Transverse colon (tissue), 4 donors: Measurements from ENCODE around the gene MLF2. TPM values are rescaled to one million over a fixed set of nuclear protein-coding genes. Genes with fewer than 3 reads are reported as not detected.

ENCODE experiments used
- DNase-seq: peaks from one replicate; pipeline ENCODE4 v3.0.0-alpha.2; 2019
- H3K27ac ChIP-seq, 4 donors: fragments of 200-600 bp; sonication (generic); 2 replicates each; pipeline ENCODE4 v1.5.1; 2016 to 2018; ENCODE audit warnings: inconsistent platforms in 4 of 4
- H3K27me3 ChIP-seq: fragments of 200-600 bp; sonication (generic); 2 replicates; pipeline ENCODE4 v1.5.1; 2017; ENCODE audit warnings: inconsistent platforms
- H3K36me3 ChIP-seq, 4 donors: fragments of 200-600 bp; sonication (generic); 2 replicates each; pipeline ENCODE4 v1.5.1; 2017 to 2019; ENCODE audit warnings: inconsistent platforms in 4 of 4
- H3K4me1 ChIP-seq, 4 donors: fragments of 200-600 bp; sonication (generic); 2 replicates each; pipeline ENCODE4 v1.5.1; 2017 to 2020; ENCODE audit warnings: inconsistent platforms in 4 of 4
- H3K4me3 ChIP-seq, 4 donors: fragments of 200-600 bp; sonication (generic); 1 replicate in 1 of 4; 2 replicates in 3 of 4; pipeline versions ENCODE4 v1.5.1 to v1.6.1; 2017 to 2019; ENCODE audit warnings: inconsistent platforms in 4 of 4
- H3K9me3 ChIP-seq, 2 donors: fragments of 200-600 bp; sonication (generic); 2 replicates each; pipeline ENCODE4 v1.5.1; 2017 to 2019; ENCODE audit warnings: inconsistent platforms in 2 of 2
- EP300 ChIP-seq: sonication (generic); formaldehyde crosslinking; IDR thresholded peaks from one replicate; pipeline ENCODE4 v1.6.1; 2017; ENCODE audit warnings: antibody characterized with exemption, low read depth
- POLR2A ChIP-seq: fragments of 450-650 bp; IDR thresholded peaks from one replicate; pipeline ENCODE4 v1.6.1; 2016; ENCODE audit warnings: antibody characterized with exemption, mild to moderate bottlenecking, moderate library complexity
- POLR2AphosphoS5 ChIP-seq, 3 donors: sonication (generic); formaldehyde crosslinking; IDR thresholded peaks; one replicate each; pipeline ENCODE4 v1.6.1; 2016; ENCODE audit warnings: antibody characterized with exemption in 3 of 3
- WGBS, 2 donors: methylation state at CpG; one replicate each; pipeline ENCODE4 v1.1.5; 2018; ENCODE audit warnings: low coverage in 1 of 2; 5-methylcytosine and 5-hydroxymethylcytosine counted together
- in situ Hi-C, 4 donors: fragments of 200-750 bp; cut with MboI; loops; one replicate each; pipeline versions ENCODE4 v1.15.0 to v1.15.1; 2017; ENCODE audit warnings: low sequenced_read_pairs in 3 of 4, low pct_ligation_motif_present in 1 of 4, low pct_unique_long_range_greater_than_20kb in 1 of 4
- intact Hi-C: fragments of 100-400 bp; cut with DNase I; formaldehyde crosslinking; loops from one replicate; pipeline ENCODE4 v1.15.1; 2023; ENCODE audit warnings: low total_unique reads
- total RNA-seq, 4 donors: library from RNA; depleted of rRNA; stranded (reverse); fragments of >200 nt; gene quantifications; one replicate each; pipeline ENCODE4 v1.1.0, GENCODE V29; 2016
- TF ChIP-seq, protein P1 (sequence below), 5 experiments: fragments of 200-600 bp in 3 of 5; fragments of 450-650 bp in 2 of 5; sonication (generic) in 3 of 5; IDR thresholded peaks; 1 replicate in 2 of 5; 2 replicates in 3 of 5; pipeline ENCODE4 v1.5.1; 2016 to 2017; ENCODE audit warnings: antibody characterized with exemption in 5 of 5, inconsistent platforms in 3 of 5, mild to moderate bottlenecking in 2 of 5, moderate library complexity in 1 of 5

Gene MLF2
- total RNA-seq, 4 donors from 2014 or later: 100 to 360 (median 164) TPM

DNA sequence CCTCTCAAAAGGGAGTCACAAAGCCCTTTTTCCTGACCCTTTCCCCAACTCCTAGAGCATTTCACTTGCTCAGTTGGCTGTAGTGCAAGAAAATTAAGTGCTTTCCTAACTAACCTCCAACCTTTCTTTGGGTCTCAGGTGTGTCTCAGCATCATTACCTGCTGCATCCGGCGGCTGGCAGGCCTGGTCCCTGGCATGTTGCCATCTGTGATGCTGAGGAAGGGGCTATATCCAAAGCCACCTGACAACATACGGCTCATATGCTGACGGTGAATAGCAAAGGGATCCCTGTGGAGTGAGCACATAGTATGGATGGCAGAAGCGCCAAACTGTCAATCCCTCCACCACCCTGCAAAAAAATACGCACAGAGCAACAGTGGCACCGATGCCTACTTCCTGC, 1.2 kb downstream of the MLF2 start:
- intact Hi-C loops: loop anchor here (2.0 kb wide), 1 partner anchor 149 kb away; no protein-coding TSS in a partner anchor
- H3K4me1 ChIP-seq: peaks cover 12 to 22% (median 15%) of the 10 kb centered on the region in 4 donors
- no peaks in the 10 kb centered on the region for H3K9me3 ChIP-seq
- 86% methylated on average over 4 of the region's 7 CpGs; no CpG with 5 or more reads in 1 of the 2 donors for WGBS, 2 donors
- in situ Hi-C loops: no loop called here
- DNase-seq: no peak
- TF ChIP-seq, protein P1, sequence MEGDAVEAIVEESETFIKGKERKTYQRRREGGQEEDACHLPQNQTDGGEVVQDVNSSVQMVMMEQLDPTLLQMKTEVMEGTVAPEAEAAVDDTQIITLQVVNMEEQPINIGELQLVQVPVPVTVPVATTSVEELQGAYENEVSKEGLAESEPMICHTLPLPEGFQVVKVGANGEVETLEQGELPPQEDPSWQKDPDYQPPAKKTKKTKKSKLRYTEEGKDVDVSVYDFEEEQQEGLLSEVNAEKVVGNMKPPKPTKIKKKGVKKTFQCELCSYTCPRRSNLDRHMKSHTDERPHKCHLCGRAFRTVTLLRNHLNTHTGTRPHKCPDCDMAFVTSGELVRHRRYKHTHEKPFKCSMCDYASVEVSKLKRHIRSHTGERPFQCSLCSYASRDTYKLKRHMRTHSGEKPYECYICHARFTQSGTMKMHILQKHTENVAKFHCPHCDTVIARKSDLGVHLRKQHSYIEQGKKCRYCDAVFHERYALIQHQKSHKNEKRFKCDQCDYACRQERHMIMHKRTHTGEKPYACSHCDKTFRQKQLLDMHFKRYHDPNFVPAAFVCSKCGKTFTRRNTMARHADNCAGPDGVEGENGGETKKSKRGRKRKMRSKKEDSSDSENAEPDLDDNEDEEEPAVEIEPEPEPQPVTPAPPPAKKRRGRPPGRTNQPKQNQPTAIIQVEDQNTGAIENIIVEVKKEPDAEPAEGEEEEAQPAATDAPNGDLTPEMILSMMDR (IDR thresholded peaks at IDR 0.05): no peak
- no peak for TF ChIP-seq EP300
- TF ChIP-seq POLR2AphosphoS5 (IDR thresholded peaks at IDR 0.05): no peak
- TF ChIP-seq POLR2A: no peak
- H3K27me3 ChIP-seq: no peaks in the 10 kb centered on the region
- H3K4me3 ChIP-seq: peak overlapping the region in 2 of 4 donors; percentile 86 to 93
- H3K36me3 ChIP-seq: peaks cover 0 to 43% (median 21%) of the 10 kb centered on the region in 4 donors
- H3K27ac ChIP-seq: peak overlapping the region; percentile 98 to 99 (median 99)

GRCh38 chr12:6750506-6750905, 2.4 kb downstream of the MLF2 start:
- H3K4me3 ChIP-seq: no peak overlapping the region
- H3K27me3 ChIP-seq: no peaks in the 10 kb centered on the region
- H3K4me1 ChIP-seq: peaks cover 12 to 22% (median 15%) of the 10 kb centered on the region in 4 donors
- 83 to 85% methylated on average over 1 to 4 of the region's 4 CpGs for WGBS, 2 donors
- H3K27ac ChIP-seq: no peak overlapping the region
- in situ Hi-C loops (no loop called here), intact Hi-C loops (loop anchor here (2.0 kb wide), 1 partner anchor 150 kb away; no protein-coding TSS in a partner anchor)
- DNase-seq: no peak
- peaks cover 0 to 43% (median 21%) of the 10 kb centered on the region in 4 donors for H3K36me3 ChIP-seq
- no peaks in the 10 kb centered on the region for H3K9me3 ChIP-seq
- TF ChIP-seq POLR2A (no peak), EP300 (no peak), POLR2AphosphoS5 (IDR thresholded peaks at IDR 0.05) (no peak)
- TF ChIP-seq, protein P1 (IDR thresholded peaks at IDR 0.05): no peak

DNA sequence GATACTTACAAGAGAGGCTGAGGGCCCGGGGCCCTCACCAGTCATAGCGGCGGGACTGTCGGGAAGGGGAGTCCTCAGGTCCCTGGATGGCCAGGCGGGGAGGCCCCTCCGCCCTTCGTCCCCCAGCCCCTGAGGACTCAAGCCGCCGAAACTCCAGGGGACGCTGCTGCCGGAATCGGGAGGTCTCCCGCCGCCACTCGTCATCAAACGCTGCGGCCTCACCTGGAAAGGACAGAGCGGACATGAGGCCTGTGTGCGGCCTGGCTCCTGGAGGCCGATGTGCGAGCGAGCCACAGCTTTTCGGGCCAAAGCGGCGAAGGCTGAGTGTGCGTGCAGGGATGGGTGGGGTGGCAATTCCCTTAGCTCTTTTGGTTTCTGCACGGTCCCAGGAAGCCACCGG, 4.2 kb downstream of the MLF2 start:
- Histone ChIP-seq H3K9me3 (no peaks in the 10 kb centered on the region), H3K4me3 (no peak overlapping the region), H3K36me3 (peaks cover 0 to 43% (median 21%) of the 10 kb centered on the region in 4 donors), H3K27me3 (no peaks in the 10 kb centered on the region), H3K4me1 (peaks cover 8 to 18% (median 11%) of the 10 kb centered on the region in 4 donors), H3K27ac (no peak overlapping the region)
- intact Hi-C loops (loop anchor here (5.0 kb wide), 1 partner anchor 34 kb away; no protein-coding TSS in a partner anchor), in situ Hi-C loops (loop anchor here in 3 of 4 donors (10.0 to 25.0 kb wide), 2 partner anchors 76 to 89 kb away; partner anchors contain the start of genes P3H3 (in 3 of the 3), GNB3 (in 2 of the 3) and GPR162 (in 1 of the 3))
- TF ChIP-seq, protein P1 (IDR thresholded peaks at IDR 0.05): no peak
- TF ChIP-seq POLR2A (no peak), POLR2AphosphoS5 (IDR thresholded peaks at IDR 0.05) (no peak)
- WGBS, 2 donors: 93 to 96% methylated on average over 3 to 23 of the region's 28 CpGs
- DNase-seq: no peak

DNA sequence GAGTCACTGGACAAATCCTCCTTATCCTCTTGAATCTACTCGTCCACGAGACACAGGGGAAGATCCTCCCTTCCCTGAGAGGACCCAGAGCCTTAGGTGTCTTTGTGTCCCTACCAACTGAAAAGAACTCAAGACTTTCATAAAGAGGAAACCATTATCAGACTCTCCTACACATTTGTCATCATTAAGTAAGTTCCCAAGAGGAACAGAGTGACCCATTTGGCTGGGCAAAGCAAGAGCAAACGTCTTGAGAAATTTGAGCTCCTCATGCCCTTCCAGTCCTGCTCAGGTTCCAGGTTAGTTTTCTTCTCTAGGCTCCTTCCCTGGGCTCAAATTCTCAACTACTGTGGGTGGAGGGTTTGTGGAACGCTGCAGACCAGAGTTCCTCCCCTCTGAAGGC, 5.7 kb downstream of the MLF2 start:
- intact Hi-C loops (loop anchor here (5.0 kb wide), 1 partner anchor 35 kb away; no protein-coding TSS in a partner anchor), in situ Hi-C loops (loop anchor here in 3 of 4 donors (10.0 to 25.0 kb wide), 2 partner anchors 78 to 90 kb away; partner anchors contain the start of genes P3H3 (in 3 of the 3), GNB3 (in 2 of the 3) and GPR162 (in 1 of the 3))
- peaks cover 0 to 43% (median 21%) of the 10 kb centered on the region in 4 donors for H3K36me3 ChIP-seq
- H3K9me3 ChIP-seq: no peaks in the 10 kb centered on the region
- no peak overlapping the region for H3K27ac ChIP-seq
- WGBS, 2 donors: 77% methylated on average over 4 of the region's 4 CpGs; no CpG with 5 or more reads in 1 of the 2 donors
- H3K4me1 ChIP-seq: peaks cover 6 to 9% (median 7%) of the 10 kb centered on the region in 4 donors
- TF ChIP-seq, protein P1 (IDR thresholded peaks at IDR 0.05): no peak
- no peak for TF ChIP-seq EP300
- no peak for TF ChIP-seq POLR2AphosphoS5 (IDR thresholded peaks at IDR 0.05)
- TF ChIP-seq POLR2A: no peak
- H3K27me3 ChIP-seq: no peaks in the 10 kb centered on the region
- H3K4me3 ChIP-seq: no peak overlapping the region
- no peak for DNase-seq
